Lung (tissue), 16 donors: ENCODE data around the gene ASPSCR1. TPM values are rescaled to one million over a fixed set of nuclear protein-coding genes. Genes with fewer than 3 reads are reported as not detected.

ENCODE experiments used
- ATAC-seq: fragments of 200-7000 bp; cut with Tn5 transposase; one replicate; pipeline ENCODE4 v1.9.1; 2020; ENCODE audit warnings: moderate number of reproducible peaks; ENCODE audit not compliant: insufficient read depth, low FRiP score
- DNase-seq, 3 donors: peaks; one replicate each; pipeline ENCODE4 v3.0.0-alpha.2; 2013 to 2017
- H3K27ac ChIP-seq, 2 donors: one replicate each; pipeline ENCODE4 v1.5.1; 2013; ENCODE audit warnings: mild to moderate bottlenecking in 2 of 2, moderate library complexity in 2 of 2, control low read depth in 1 of 2, inconsistent platforms in 1 of 2, low read depth in 1 of 2, low read length in 1 of 2
- H3K27me3 ChIP-seq, 3 donors: one replicate each; pipeline ENCODE4 v1.5.1; 2013; ENCODE audit warnings: low read length in 2 of 3; ENCODE audit not compliant: control insufficient read depth in 3 of 3, insufficient read depth in 3 of 3
- H3K36me3 ChIP-seq, 4 donors: one replicate each; pipeline ENCODE4 v1.5.1; 2013; ENCODE audit warnings: low read length in 4 of 4, mild to moderate bottlenecking in 1 of 4, moderate library complexity in 1 of 4; ENCODE audit not compliant: control insufficient read depth in 4 of 4, insufficient read depth in 4 of 4
- H3K4me1 ChIP-seq, 5 donors: one replicate each; pipeline ENCODE4 v1.5.1; 2013; ENCODE audit warnings: low read length in 5 of 5, mild to moderate bottlenecking in 2 of 5, moderate library complexity in 1 of 5; ENCODE audit not compliant: control insufficient read depth in 5 of 5, insufficient read depth in 5 of 5
- H3K4me3 ChIP-seq: one replicate; pipeline ENCODE4 v1.5.1; 2013; ENCODE audit warnings: mild to moderate bottlenecking, control low read depth, moderate library complexity
- H3K9ac ChIP-seq, 2 donors: one replicate each; pipeline ENCODE4 v1.5.1; 2013; ENCODE audit warnings: low read length in 2 of 2, control low read depth in 1 of 2; ENCODE audit not compliant: insufficient read depth in 1 of 2
- H3K9me3 ChIP-seq, 4 donors: one replicate each; pipeline ENCODE4 v1.5.1; 2013; ENCODE audit warnings: low read length in 3 of 4, mild to moderate bottlenecking in 1 of 4, moderate library complexity in 1 of 4; ENCODE audit not compliant: control insufficient read depth in 4 of 4, insufficient read depth in 3 of 4
- WGBS, 2 donors: extraction: QIAGEN DNeasy Blood & Tissue Kit; methylation state at CpG; one replicate each; pipeline ENCODE4 v1.1.7; 2013; 5-methylcytosine and 5-hydroxymethylcytosine counted together
- long read RNA-seq, 5 donors: transcript quantifications; one replicate each; lab custom pipeline, GENCODE V29; 2026
- polyA plus RNA-seq, 2 donors: library from polyadenylated mRNA; stranded (reverse); fragments of 200-250 nt; gene quantifications; one replicate each; pipeline ENCODE4 v1.2.1, GENCODE V29; 2013
- total RNA-seq, 2 donors: library from RNA; depleted of rRNA in 1 of 2; stranded (reverse); fragments of >200 nt in 1 of 2; gene quantifications; one replicate each; pipeline ENCODE4 v1.2.1, GENCODE V29; 2014 to 2021
- TF ChIP-seq, protein P1 (sequence below): IDR thresholded peaks from 2 replicates; pipeline ENCODE4 v1.5.1; 2012; ENCODE audit warnings: mild to moderate bottlenecking; ENCODE audit errors: control extremely low read depth, extremely low read depth
- donor health status: control.
- donor health status: control.
- donor health status: Bipolar disorder and iron deficiency.
- donor health status: healthy.
- donor health status: DM: yes; HTN: yes; CAD: no.

ASPSCR1 gene, protein sequence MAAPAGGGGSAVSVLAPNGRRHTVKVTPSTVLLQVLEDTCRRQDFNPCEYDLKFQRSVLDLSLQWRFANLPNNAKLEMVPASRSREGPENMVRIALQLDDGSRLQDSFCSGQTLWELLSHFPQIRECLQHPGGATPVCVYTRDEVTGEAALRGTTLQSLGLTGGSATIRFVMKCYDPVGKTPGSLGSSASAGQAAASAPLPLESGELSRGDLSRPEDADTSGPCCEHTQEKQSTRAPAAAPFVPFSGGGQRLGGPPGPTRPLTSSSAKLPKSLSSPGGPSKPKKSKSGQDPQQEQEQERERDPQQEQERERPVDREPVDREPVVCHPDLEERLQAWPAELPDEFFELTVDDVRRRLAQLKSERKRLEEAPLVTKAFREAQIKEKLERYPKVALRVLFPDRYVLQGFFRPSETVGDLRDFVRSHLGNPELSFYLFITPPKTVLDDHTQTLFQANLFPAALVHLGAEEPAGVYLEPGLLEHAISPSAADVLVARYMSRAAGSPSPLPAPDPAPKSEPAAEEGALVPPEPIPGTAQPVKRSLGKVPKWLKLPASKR
- total RNA-seq = 10 to 100 TPM; 22.9 to 55.3 TPM
- polyA plus RNA-seq = 10 to 100 TPM; 29.5 to 68.6 TPM
- long read RNA-seq, donor 1, full-length matches to known transcripts = 16 of 44 reads
- long read RNA-seq, donor 1, partial matches to known transcripts = 20 of 44 reads
- long read RNA-seq, donor 1, other reads (novel, unspliced or antisense) = 8 of 44 reads
- long read RNA-seq, donor 2, full-length matches to known transcripts = 11 of 26 reads
- long read RNA-seq, donor 2, partial matches to known transcripts = 8 of 26 reads
- long read RNA-seq, donor 2, other reads (novel, unspliced or antisense) = 7 of 26 reads
- long read RNA-seq, donor 3, full-length matches to known transcripts = 9 of 43 reads
- long read RNA-seq, donor 3, partial matches to known transcripts = 27 of 43 reads
- long read RNA-seq, donor 3, other reads (novel, unspliced or antisense) = 7 of 43 reads
- long read RNA-seq, donor 4, full-length matches to known transcripts = 8 of 8 reads
- long read RNA-seq, donor 4, partial matches to known transcripts = 0 of 8 reads
- long read RNA-seq, donor 4, other reads (novel, unspliced or antisense) = 0 of 8 reads
- long read RNA-seq, donor 5, full-length matches to known transcripts = 29 of 136 reads
- long read RNA-seq, donor 5, partial matches to known transcripts = 74 of 136 reads
- long read RNA-seq, donor 5, other reads (novel, unspliced or antisense) = 33 of 136 reads

DNA sequence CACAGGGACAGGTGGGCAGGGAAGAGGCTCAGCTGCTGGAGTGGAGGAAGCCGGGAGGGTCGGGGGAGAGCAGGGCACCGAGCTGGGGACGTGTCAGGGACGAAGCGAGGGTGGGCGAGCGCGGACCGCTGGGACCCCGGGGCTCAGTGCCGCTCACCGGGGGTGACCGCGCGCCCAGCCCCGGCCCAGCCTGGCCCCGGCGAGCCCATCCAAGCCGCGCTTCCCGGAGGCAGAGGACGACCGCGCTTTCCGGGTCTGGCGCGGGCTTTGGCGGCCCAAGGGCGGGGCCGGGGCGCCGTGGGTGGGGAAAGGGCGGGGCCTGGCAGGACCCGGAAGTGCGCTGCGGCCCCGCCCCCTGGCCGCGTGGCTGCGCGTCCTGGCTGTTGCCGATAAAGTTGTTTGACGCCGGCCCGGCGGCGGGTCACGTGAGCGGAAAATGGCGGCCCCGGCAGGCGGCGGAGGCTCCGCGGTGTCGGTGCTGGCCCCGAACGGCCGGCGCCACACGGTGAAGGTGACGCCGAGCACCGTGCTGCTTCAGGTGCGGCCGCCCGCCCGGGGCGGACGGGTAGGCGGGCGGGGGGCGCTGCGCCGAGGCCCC, at the start of gene ASPSCR1:
Gene ASPSCR1, plus strand, starts transcription at position 419 of the 598 bp plus-strand sequence. Its CDS starts 18 bp downstream, at position 437.
- Histone ChIP-seq H3K4me1 (peaks cover 0 to 17% (median 3%) of the 10 kb centered on the region in 5 donors), H3K4me3 (peak within 1 kb of the TSS; percentile 79), H3K27ac (peak within 1 kb of the TSS; percentile 95 to 99), H3K9ac (peak within 1 kb of the TSS; percentile 39 to 55), H3K27me3 (no peaks in the 10 kb centered on the region), H3K9me3 (no peaks in the 10 kb centered on the region), H3K36me3 (no peaks in the 10 kb centered on the region)
- TF ChIP-seq, protein P1, sequence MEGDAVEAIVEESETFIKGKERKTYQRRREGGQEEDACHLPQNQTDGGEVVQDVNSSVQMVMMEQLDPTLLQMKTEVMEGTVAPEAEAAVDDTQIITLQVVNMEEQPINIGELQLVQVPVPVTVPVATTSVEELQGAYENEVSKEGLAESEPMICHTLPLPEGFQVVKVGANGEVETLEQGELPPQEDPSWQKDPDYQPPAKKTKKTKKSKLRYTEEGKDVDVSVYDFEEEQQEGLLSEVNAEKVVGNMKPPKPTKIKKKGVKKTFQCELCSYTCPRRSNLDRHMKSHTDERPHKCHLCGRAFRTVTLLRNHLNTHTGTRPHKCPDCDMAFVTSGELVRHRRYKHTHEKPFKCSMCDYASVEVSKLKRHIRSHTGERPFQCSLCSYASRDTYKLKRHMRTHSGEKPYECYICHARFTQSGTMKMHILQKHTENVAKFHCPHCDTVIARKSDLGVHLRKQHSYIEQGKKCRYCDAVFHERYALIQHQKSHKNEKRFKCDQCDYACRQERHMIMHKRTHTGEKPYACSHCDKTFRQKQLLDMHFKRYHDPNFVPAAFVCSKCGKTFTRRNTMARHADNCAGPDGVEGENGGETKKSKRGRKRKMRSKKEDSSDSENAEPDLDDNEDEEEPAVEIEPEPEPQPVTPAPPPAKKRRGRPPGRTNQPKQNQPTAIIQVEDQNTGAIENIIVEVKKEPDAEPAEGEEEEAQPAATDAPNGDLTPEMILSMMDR = no peak
- ATAC-seq = peak; percentile 95
- 0 to 1% methylated on average over 29 to 76 of the region's 76 CpGs for WGBS, 2 donors
- DNase-seq = peak; percentile 92 to 96 (median 94)

DNA sequence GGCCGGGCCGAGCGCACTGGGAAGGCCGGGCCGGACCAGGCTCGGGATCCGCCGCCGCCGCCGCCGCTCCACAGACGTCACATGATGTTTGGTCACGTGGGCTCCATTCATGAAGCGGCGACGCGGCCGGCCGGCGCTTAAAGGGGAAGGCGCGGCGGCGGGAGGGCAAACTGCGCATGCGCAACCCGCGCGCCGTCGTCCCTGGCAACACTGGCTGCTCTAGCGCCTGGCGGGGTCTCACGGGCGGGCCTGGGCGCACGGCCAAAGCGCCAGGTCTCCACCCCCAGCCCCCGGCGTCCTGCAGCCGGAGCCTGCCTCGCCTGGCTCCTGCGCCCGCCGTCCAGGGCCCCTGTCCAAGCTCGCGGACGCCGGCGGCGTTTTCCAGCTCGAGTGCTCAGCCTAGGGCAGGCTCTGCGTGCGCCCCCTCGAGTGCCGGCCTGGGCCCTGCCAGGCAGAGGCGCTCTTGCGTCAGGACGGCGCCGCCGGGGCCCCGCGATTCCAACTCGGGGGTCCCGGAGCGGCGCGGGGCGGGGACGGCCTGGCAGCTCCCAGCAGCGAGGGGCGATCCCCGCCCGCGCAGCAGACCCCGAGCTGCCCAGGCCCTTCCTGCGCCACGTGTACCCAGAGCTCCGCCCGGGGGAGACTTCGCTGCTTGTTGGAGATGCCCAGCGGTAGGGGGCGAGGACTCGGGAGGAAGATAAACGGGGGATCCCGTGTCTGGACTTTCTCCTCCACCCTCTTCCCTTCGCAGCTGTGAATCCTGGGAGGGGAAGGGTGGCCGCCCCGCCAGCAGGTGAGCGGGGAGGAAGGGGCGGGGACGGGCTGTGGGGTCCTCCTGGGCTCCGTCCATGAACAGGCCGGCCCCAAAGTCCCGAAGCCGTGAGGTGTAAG, 49.5 kb upstream of the ASPSCR1 start, which contains the start of gene MAFG:
Gene MAFG, minus strand, starts transcription at position 83 of the 891 bp plus-strand sequence. CDS start 4,550 bp downstream, outside the sequence.
- ATAC-seq (peak; percentile 45), DNase-seq (peak; percentile 97 to 99 (median 98))
- H3K4me1 ChIP-seq = peaks cover 4 to 46% (median 19%) of the 10 kb centered on the region in 5 donors
- H3K9me3 ChIP-seq = no peaks in the 10 kb centered on the region
- H3K27ac ChIP-seq = peak within 1 kb of the TSS; percentile 89 to 90
- TF ChIP-seq, protein P1 = no peak
- no peaks in the 10 kb centered on the region for H3K27me3 ChIP-seq
- 0 to 1% methylated on average over 40 to 98 of the region's 98 CpGs for WGBS, 2 donors
- peak within 1 kb of the TSS; percentile 83 for H3K4me3 ChIP-seq
- H3K36me3 ChIP-seq = peaks cover 0 to under 1% (median 0%) of the 10 kb centered on the region in 4 donors
- peak within 1 kb of the TSS; percentile 12 to 32 for H3K9ac ChIP-seq
